Activated T-cell treated with anti-CD3 and anti-CD28 coated beads, Interleukin-2, amount 50 U/mL, for 24 hours (primary cell): ENCODE results near the gene TEX29.

Experiments
- DNase-seq: peaks from one replicate; pipeline ENCODE4 v3.0.0-alpha.2; 2020
- H3K27ac Mint-ChIP-seq: 2 replicates; pipeline ENCODE4 v1.8.0; 2020; ENCODE audit warnings: mild to moderate bottlenecking, mixed read lengths
- H3K27me3 Mint-ChIP-seq: 2 replicates; pipeline ENCODE4 v1.8.0; 2020; ENCODE audit warnings: mixed read lengths
- H3K36me3 Mint-ChIP-seq: 2 replicates; pipeline ENCODE4 v1.8.0; 2020; ENCODE audit warnings: low read depth, mixed read lengths
- H3K4me1 Mint-ChIP-seq: 2 replicates; pipeline ENCODE4 v1.8.0; 2020; ENCODE audit warnings: low read depth, mixed read lengths
- H3K4me3 Mint-ChIP-seq: 2 replicates; pipeline ENCODE4 v1.8.0; 2020; ENCODE audit warnings: mild to moderate bottlenecking, moderate library complexity, mixed read lengths
- H3K9me3 Mint-ChIP-seq: 2 replicates; pipeline ENCODE4 v1.8.0; 2020; ENCODE audit warnings: mixed read lengths

Gene TEX29

DNA sequence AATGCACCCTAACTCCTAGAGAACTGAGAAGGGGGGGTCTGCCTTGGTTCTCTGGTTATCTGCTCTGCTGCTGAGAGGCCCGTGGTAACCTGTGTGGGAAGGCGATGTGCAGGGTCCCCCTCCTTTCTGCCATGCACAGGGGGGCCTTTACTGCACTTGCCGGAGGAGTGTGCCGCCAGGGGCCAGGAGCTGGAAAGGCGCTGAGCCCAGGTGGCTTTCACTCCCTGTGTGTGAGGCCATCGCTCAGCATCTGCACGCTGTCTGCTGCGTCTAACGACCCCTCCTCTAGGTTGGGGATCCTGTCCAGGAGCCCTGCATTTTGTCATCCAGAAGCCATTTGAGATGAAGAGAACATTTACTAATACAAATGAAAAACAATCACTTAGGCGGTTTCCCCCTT lies 37.0 kb upstream of the TEX29 start:
- Mint-ChIP-seq H3K27ac (no peak overlapping the region), H3K4me3 (no peak overlapping the region), H3K4me1 (no peaks in the 10 kb centered on the region), H3K36me3 (peaks cover 97% of the 10 kb centered on the region), H3K9me3 (no peaks in the 10 kb centered on the region), H3K27me3 (no peaks in the 10 kb centered on the region)
- no peak for DNase-seq

DNA sequence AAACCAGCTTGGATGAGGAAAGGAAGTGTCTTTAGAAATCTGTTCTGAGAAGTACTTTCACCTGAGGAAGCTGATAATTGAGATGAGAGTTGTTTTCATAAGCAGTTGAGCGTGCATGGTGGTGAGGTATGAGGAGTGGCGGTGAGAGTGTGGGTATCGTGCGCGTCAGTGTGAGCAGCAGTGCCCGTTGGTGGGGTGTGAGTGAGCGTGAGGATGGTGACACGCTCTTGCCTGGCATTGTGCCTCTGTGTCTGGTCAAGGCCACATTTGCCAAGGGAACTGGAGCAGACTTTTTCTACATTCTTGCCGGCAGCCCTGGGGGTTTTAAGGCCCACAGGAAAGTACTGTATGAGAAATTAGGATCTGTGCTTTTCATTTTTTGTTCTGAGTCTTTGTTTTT lies 36.5 kb upstream of the TEX29 start:
- Mint-ChIP-seq H3K36me3 (peaks cover 94% of the 10 kb centered on the region), H3K27me3 (no peaks in the 10 kb centered on the region), H3K27ac (peak overlapping the region; percentile 35), H3K4me3 (no peak overlapping the region), H3K4me1 (no peaks in the 10 kb centered on the region), H3K9me3 (no peaks in the 10 kb centered on the region)
- DNase-seq = no peak

DNA sequence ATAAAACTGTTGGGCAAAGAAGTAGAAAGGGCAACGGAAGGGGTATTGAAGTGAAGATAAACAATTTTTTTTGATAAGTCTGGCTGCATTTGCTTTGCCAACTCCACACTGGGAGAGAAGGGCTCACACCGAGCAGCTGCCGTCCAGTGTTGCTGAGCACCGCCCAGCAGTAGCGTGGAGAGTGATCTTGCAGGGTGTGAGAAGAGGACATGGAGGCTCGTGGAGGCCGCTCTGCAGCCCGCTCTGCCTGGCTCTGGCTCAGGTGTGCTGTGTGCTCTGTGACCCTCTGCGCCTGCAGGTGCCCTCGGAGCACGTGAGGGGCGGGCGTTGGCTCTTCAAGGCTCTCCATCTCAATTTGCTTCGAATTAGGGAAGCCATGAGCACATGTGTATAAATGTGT lies 35.9 kb upstream of the TEX29 start:
- Mint-ChIP-seq H3K36me3 (peaks cover 94% of the 10 kb centered on the region), H3K27me3 (no peaks in the 10 kb centered on the region), H3K9me3 (no peaks in the 10 kb centered on the region), H3K4me1 (no peaks in the 10 kb centered on the region), H3K27ac (no peak overlapping the region), H3K4me3 (no peak overlapping the region)
- DNase-seq = no peak

DNA sequence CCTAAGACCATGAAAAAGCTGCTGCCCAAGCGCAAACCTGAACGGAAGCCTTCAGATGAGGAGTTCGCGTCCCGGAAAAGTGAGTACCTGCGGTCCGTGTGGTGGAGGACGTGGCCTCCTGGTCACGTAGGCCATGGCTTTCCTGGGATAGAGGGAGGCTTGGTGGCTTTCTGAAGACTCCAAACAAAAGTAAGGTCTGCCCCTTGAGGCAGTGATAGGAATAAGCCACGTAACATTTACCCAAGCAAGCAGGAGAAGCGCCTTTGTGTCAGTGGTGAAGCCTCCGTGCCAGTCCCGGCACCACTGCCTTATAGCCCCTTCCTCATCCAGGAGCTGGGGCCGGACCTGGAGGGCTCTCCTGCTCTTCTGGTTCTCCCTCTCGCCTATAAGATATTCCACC lies 34.3 kb upstream of the TEX29 start:
- H3K27ac Mint-ChIP-seq = no peak overlapping the region

DNA sequence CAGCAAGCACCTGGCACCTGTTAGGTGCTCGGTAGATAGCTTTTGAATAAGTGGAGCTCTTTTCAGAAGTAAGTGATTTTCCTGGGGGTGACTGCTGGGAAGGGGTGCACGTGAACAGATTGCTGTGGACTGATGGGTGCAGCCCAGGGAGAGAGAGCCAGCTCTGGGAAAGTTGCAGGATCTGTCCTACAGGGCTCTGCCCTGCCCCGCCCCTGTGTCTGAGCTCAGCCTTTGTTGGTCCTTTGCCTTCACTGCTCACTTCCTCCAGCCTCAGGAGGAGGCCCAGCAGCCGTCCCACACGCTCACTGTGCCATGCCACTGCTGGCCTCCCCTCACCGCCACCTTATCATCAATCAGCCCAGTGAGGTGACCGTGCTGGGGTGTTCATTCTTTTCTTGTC lies 33.7 kb upstream of the TEX29 start:
- Mint-ChIP-seq H3K4me3 (no peak overlapping the region), H3K4me1 (no peaks in the 10 kb centered on the region), H3K27me3 (no peaks in the 10 kb centered on the region), H3K36me3 (peaks cover 92% of the 10 kb centered on the region), H3K9me3 (no peaks in the 10 kb centered on the region), H3K27ac (no peak overlapping the region)
- no peak for DNase-seq

More for the DNA sequence above, 34.3 kb upstream of the TEX29 start:
- no peaks in the 10 kb centered on the region for H3K9me3 Mint-ChIP-seq
- H3K27me3 Mint-ChIP-seq = no peaks in the 10 kb centered on the region
- no peaks in the 10 kb centered on the region for H3K4me1 Mint-ChIP-seq
- H3K4me3 Mint-ChIP-seq = no peak overlapping the region
- peaks cover 93% of the 10 kb centered on the region for H3K36me3 Mint-ChIP-seq
- DNase-seq = no peak

DNA sequence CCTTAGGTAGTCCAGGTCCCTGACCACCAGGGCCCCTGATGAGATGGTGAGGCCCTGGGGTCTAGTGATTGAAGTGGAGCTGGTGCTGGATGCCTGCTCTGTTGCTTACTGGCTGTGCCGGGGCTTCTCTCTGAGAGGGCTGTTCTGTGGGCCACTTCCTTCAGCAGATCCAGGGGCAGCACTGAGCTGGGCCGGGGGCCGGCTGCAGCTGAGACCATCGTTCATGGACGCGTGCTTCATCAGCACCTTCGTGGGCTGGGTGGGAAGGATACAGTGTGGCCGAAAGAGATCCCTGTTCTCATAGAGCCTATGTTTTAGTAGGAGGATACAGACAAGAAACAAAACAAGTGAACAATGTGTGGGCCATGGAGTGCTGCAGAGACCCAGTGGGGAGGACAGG lies 33.2 kb upstream of the TEX29 start:
- Mint-ChIP-seq H3K27ac (no peak overlapping the region), H3K36me3 (peaks cover 92% of the 10 kb centered on the region), H3K4me3 (no peak overlapping the region), H3K9me3 (no peaks in the 10 kb centered on the region), H3K4me1 (no peaks in the 10 kb centered on the region), H3K27me3 (no peaks in the 10 kb centered on the region)
- DNase-seq = no peak

DNA sequence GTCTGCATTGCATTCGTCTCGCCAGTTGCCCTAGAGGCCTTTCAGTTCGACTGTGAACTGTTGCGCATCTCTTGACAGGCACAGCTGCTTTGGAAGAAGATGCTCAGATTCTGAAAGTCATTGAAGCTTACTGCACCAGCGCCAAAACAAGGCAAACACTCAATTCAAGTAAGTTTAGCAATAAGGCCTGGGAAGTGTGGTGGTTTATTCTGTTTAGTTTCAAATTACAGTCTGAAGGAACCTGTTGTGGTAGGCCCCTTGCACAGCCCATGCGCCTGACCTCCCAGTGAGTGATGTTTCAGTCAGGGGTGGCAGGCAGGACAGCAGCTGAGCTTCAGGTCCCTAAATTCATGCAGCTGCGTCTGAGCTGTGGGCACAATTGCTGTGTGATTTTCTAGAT lies 32.2 kb upstream of the TEX29 start:
- Mint-ChIP-seq H3K9me3 (no peaks in the 10 kb centered on the region), H3K27me3 (no peaks in the 10 kb centered on the region), H3K27ac (no peak overlapping the region), H3K4me1 (no peaks in the 10 kb centered on the region), H3K36me3 (peaks cover 92% of the 10 kb centered on the region), H3K4me3 (no peak overlapping the region)
- no peak for DNase-seq

DNA sequence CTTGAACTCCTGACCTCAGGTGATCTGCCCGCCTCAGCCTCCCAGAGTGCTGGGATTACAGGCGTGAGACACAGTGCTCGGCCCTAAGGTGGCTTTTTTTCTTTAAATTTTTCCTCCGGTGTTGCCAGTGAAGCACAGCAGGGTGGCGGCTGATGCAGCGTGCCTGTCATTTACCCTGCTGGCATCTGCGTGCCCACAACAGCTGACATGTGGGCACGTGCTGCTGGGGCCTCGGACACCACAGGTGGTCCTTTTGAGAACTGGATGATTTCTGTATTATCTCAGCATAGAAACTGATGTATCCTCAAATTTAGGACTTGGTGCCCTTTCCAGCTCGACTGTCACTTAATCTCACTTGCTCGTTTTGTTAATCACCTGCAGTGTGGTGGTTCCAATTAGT lies 31.2 kb upstream of the TEX29 start:
- no peaks in the 10 kb centered on the region for H3K27me3 Mint-ChIP-seq
- H3K9me3 Mint-ChIP-seq = no peaks in the 10 kb centered on the region
- no peak overlapping the region for H3K4me3 Mint-ChIP-seq
- H3K27ac Mint-ChIP-seq = no peak overlapping the region
- no peak for DNase-seq
- H3K36me3 Mint-ChIP-seq = peaks cover 92% of the 10 kb centered on the region
- H3K4me1 Mint-ChIP-seq = peaks cover under 1% of the 10 kb centered on the region

DNA sequence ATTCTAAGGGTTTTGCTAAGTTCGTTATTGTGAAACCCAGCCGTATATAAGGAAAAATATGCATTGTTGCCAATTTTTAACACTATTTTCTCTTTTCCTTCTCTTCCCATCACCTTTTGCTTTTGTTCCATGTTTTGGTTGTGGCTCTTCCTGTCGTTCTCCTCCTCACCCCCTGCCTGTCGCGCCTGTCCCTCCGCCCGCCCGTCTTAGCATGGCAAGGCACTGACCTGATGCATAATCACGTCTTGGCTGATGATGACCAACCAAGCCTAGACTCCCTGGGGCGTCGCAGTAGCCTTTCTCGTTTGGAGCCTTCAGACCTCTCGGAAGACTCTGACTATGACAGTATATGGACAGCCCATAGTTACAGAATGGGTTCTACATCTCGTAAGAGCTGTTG lies 28.5 kb upstream of the TEX29 start:
- peaks cover 22% of the 10 kb centered on the region for H3K4me1 Mint-ChIP-seq
- H3K27ac Mint-ChIP-seq = no peak overlapping the region
- no peaks in the 10 kb centered on the region for H3K27me3 Mint-ChIP-seq
- no peaks in the 10 kb centered on the region for H3K9me3 Mint-ChIP-seq
- no peak overlapping the region for H3K4me3 Mint-ChIP-seq
- H3K36me3 Mint-ChIP-seq = peaks cover 87% of the 10 kb centered on the region
- DNase-seq = no peak

DNA sequence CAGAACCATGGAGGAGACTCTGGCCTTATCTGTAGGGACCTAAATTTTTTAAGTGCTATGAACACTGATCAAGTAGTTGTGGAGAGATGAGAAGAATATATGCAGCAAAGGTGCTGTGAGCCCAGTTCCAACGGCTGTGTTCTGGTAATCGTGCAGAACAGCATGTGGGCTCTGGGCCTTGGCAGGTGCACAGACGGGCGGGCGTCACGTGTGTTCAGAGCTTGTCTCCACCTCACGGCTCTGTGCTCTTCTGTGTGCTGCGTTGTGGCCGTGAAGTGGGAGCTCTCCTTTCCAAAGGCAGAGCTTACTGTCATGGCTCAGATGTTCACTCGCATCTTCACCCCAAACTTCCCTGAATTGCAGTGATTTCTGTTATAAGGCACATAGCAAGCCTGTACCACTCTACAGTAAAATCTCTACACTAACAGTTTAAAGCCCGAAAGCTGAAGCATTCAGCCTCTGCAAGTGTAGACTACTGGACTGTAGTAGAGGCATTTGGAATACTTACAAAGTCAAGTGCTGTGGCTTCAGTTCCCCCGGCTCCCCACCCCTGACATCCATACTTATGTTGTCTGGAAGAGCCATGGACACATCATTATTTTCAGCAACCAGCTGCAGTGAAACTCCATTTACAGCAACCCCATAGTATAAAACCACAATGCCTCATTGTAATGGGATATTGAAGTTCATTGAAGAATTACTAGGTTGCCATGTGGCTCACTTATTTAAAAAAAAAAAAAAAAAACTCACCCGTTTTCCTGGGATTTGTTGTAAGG lies 27.5 kb upstream of the TEX29 start:
- H3K27ac Mint-ChIP-seq = no peak overlapping the region
- H3K4me1 Mint-ChIP-seq = peaks cover 23% of the 10 kb centered on the region
- no peak for DNase-seq
- H3K27me3 Mint-ChIP-seq = no peaks in the 10 kb centered on the region
- H3K36me3 Mint-ChIP-seq = peaks cover 87% of the 10 kb centered on the region
- H3K4me3 Mint-ChIP-seq = no peak overlapping the region
- H3K9me3 Mint-ChIP-seq = no peaks in the 10 kb centered on the region

DNA sequence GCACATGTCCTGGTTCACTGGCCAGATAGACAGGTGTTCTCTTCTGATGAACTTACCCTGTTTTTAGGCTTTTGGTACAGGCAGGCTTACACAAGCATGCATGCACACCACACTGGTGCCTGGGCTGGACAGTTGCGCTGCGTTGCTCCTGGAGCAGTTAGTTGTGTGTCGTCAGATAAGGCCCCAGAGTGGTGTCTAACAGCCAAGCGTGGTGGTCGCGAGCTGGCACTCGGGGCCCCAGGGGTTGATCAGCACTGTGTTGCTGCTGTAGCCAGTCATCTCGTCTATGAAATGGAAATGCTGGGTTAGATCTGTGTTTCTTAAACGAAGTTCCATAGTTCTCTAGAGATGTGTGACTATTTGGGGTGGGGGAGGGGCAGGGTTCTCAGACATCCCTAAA lies 24.6 kb upstream of the TEX29 start:
- H3K36me3 Mint-ChIP-seq = peaks cover 91% of the 10 kb centered on the region
- H3K27me3 Mint-ChIP-seq = no peaks in the 10 kb centered on the region
- H3K4me3 Mint-ChIP-seq = no peak overlapping the region
- H3K4me1 Mint-ChIP-seq = peaks cover 23% of the 10 kb centered on the region
- H3K27ac Mint-ChIP-seq = peak overlapping the region; percentile 26
- no peak for DNase-seq
- no peaks in the 10 kb centered on the region for H3K9me3 Mint-ChIP-seq

DNA sequence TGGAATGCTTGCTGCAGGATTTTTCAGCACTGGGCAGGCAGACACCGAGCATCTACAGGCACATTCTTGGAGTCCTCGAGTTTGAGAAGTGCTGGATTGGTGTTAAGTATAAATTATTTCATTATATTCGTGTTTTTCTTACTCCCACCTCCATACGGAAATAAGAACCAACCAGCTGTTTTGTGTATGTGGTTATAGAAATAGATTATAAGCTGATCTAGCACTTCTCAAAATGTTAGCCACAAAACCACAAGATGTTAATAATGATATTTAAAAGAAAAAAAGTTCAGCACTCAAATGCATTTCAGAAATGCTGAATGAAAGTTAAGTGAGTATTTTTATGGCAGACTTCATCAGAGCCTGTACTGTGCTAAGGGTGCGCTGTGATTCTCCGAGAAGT lies 24.0 kb upstream of the TEX29 start:
- H3K4me3 Mint-ChIP-seq = no peak overlapping the region
- no peak for DNase-seq
- H3K9me3 Mint-ChIP-seq = no peaks in the 10 kb centered on the region
- no peaks in the 10 kb centered on the region for H3K27me3 Mint-ChIP-seq
- peaks cover 23% of the 10 kb centered on the region for H3K4me1 Mint-ChIP-seq
- no peak overlapping the region for H3K27ac Mint-ChIP-seq
- peaks cover 91% of the 10 kb centered on the region for H3K36me3 Mint-ChIP-seq

DNA sequence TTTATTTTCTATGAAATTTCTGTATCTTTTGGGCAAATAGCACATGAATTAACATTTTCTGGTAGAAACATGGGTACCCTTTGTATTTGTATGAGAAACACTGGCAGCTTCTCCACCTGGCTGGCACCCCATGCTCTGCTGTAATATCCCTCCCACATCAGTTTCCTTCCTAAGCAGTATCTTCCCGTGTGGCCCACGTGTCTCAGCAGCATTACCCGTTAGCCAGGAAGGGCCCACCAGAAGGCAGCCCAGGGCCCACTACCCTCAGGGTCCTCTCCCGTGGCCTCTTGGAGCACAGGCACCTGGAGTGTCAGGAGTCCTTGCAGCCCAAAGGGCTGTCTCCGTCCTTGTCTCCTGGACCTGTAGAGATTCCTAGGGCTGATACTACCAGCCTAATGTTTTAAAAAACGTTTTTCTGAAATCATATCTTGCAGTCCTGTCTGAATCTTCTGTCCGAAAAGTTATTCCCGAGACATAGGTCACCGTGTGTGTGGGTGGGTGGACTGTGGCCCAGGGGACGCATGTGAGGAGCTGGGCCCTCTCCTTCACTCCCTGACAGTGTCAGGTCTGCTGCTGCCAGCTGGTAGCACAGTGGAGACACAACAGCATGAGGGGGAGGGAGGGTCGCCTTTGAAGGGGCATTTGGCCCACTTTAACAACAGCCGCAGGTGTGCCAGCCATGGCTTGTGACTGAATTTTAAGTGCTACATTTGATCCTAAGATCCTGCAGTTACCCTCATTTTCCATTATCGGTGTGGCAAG lies 22.0 kb upstream of the TEX29 start:
- no peak for DNase-seq
- Mint-ChIP-seq H3K4me1 (peaks cover 23% of the 10 kb centered on the region), H3K36me3 (peaks cover 91% of the 10 kb centered on the region), H3K27me3 (no peaks in the 10 kb centered on the region), H3K9me3 (no peaks in the 10 kb centered on the region), H3K4me3 (no peak overlapping the region), H3K27ac (no peak overlapping the region)

DNA sequence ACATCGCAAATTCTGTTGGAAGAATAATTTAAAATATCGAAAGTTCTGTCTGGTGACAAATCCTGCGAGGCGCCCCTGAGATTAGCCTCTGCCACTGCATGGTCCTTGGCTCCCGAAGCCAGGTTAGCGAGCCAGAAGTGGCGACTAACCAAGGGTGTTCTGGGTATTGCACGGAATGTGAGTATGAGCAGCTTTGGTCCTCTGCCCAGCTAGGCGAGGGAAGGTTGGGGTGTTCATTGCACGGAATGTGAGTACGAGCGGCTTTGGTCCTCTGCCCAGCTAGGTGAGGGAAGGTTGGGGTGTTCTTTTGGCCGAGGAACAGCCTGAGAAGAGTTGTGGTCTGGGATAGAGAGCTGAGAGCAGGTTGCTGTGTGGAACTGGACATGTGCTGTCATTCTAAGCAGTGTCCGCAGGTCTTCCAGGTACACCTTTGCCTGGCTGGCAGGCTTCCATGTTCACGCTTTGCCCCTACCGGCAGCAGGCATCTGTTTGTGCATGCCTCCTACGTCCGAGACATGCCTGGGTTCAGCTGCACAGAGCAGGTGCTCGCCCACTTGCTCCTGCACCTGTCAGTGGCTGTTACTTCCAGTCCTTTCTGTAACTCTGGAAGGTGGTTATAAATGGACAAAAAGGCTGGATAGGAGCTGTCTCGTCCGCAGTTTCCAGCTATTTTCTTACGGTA lies 18.3 kb upstream of the TEX29 start:
- peaks cover 97% of the 10 kb centered on the region for H3K36me3 Mint-ChIP-seq
- DNase-seq = no peak
- H3K4me1 Mint-ChIP-seq = peaks cover 9% of the 10 kb centered on the region
- H3K27ac Mint-ChIP-seq = no peak overlapping the region
- no peaks in the 10 kb centered on the region for H3K27me3 Mint-ChIP-seq
- no peaks in the 10 kb centered on the region for H3K9me3 Mint-ChIP-seq
- H3K4me3 Mint-ChIP-seq = no peak overlapping the region

DNA sequence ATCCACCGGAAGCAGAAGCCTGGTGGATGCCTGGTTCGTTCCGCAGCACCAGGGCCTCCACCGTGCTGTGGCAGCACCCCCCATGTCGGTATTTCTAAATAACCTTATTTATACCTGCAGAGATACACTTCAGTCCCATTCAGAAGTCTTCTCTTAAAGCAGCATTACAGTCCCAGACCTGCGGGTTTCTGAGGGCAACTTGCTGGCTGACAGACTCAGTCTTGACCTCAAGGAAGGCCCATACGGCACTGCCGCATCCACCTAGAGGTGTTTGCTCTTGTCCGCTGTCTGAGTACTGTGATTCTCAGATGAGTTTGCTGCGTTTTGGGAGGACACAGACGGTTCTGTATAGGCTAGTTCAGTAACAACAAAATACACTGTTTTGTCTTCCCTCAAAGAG lies 16.9 kb upstream of the TEX29 start:
- peaks cover 4% of the 10 kb centered on the region for H3K9me3 Mint-ChIP-seq
- no peak overlapping the region for H3K4me3 Mint-ChIP-seq
- no peak for DNase-seq
- H3K4me1 Mint-ChIP-seq = peaks cover 9% of the 10 kb centered on the region
- H3K27me3 Mint-ChIP-seq = no peaks in the 10 kb centered on the region
- no peak overlapping the region for H3K27ac Mint-ChIP-seq
- peaks cover 92% of the 10 kb centered on the region for H3K36me3 Mint-ChIP-seq
